ENCODE results near the gene BTBD1. TPM values are rescaled to one million over a fixed set of nuclear protein-coding genes. Genes with fewer than 3 reads are reported as not detected.

The BTBD1 gene
- total RNA-seq, 2 donors from 2014 or later: 116 to 206 TPM

- H3K27me3 ChIP-seq: no peaks in the 10 kb centered on the region
- no peaks in the 10 kb centered on the region for H3K9me3 ChIP-seq
- no peak overlapping the region for H3K27ac ChIP-seq
- DNase-seq (ENCODE audit: low spot score): no peak
- H3K4me1 ChIP-seq: peaks cover 0 to 49% of the 10 kb centered on the region in 2 donors
- peaks cover 11% of the 10 kb centered on the region for H3K36me3 ChIP-seq
- H3K4me3 ChIP-seq: no peak overlapping the region
- TF ChIP-seq CTCF (IDR thresholded peaks at IDR 0.05): no peak
Measured at GRCh38 chr15:83112956-83113299, 45.9 kb upstream of the BTBD1 start.

- Histone ChIP-seq H3K27me3 (no peaks in the 10 kb centered on the region), H3K9me3 (no peaks in the 10 kb centered on the region), H3K36me3 (peaks cover 11% of the 10 kb centered on the region), H3K4me1 (peaks cover 0 to 53% of the 10 kb centered on the region in 2 donors), H3K27ac (peak overlapping the region in 1 of 2 donors; percentile 52), H3K4me3 (no peak overlapping the region)
- no peak for DNase-seq (ENCODE audit: low spot score)
- TF ChIP-seq CTCF (IDR thresholded peaks at IDR 0.05): no peak
Measured at GRCh38 chr15:83112233-83112955, 45.3 kb upstream of the BTBD1 start.

GRCh38 chr15:83111149-83111548 lies 44.1 kb upstream of the BTBD1 start:
- no peaks in the 10 kb centered on the region for H3K9me3 ChIP-seq
- DNase-seq (ENCODE audit: low spot score): no peak
- no peak overlapping the region for H3K27ac ChIP-seq
- no peaks in the 10 kb centered on the region for H3K27me3 ChIP-seq
- TF ChIP-seq CTCF (IDR thresholded peaks at IDR 0.05): no peak
- peaks cover 11% of the 10 kb centered on the region for H3K36me3 ChIP-seq
- H3K4me3 ChIP-seq: no peak overlapping the region
- peaks cover 0 to 53% of the 10 kb centered on the region in 2 donors for H3K4me1 ChIP-seq

GRCh38 chr15:83110381-83110780 lies 43.3 kb upstream of the BTBD1 start:
- no peak for TF ChIP-seq CTCF (IDR thresholded peaks at IDR 0.05)
- no peaks in the 10 kb centered on the region for H3K27me3 ChIP-seq
- H3K27ac ChIP-seq: no peak overlapping the region
- no peak overlapping the region for H3K4me3 ChIP-seq
- no peaks in the 10 kb centered on the region for H3K9me3 ChIP-seq
- peaks cover 0 to 53% of the 10 kb centered on the region in 2 donors for H3K4me1 ChIP-seq
- DNase-seq (ENCODE audit: low spot score): no peak
- peaks cover 11% of the 10 kb centered on the region for H3K36me3 ChIP-seq

GRCh38 chr15:83109532-83109931 lies 42.5 kb upstream of the BTBD1 start:
- Histone ChIP-seq H3K36me3 (peaks cover 6% of the 10 kb centered on the region), H3K4me1 (peaks cover 0 to 53% of the 10 kb centered on the region in 2 donors), H3K27ac (no peak overlapping the region), H3K9me3 (no peaks in the 10 kb centered on the region), H3K4me3 (no peak overlapping the region), H3K27me3 (no peaks in the 10 kb centered on the region)
- no peak for TF ChIP-seq CTCF (IDR thresholded peaks at IDR 0.05)
- DNase-seq (ENCODE audit: low spot score): no peak

All from right atrium auricular region (tissue), 2 donors.